GM18873 (cell line): Measurements from ENCODE around the gene SEC22A.

Source experiments
- ATAC-seq: cut with Tn5 transposase; IDR thresholded peaks from one replicate; pipeline ENCODE4 v1.9.1; 2021; ENCODE audit warnings: mild to moderate bottlenecking, moderate library complexity, moderate number of reproducible peaks; ENCODE audit not compliant: unreplicated experiment, low FRiP score

Gene SEC22A

DNA sequence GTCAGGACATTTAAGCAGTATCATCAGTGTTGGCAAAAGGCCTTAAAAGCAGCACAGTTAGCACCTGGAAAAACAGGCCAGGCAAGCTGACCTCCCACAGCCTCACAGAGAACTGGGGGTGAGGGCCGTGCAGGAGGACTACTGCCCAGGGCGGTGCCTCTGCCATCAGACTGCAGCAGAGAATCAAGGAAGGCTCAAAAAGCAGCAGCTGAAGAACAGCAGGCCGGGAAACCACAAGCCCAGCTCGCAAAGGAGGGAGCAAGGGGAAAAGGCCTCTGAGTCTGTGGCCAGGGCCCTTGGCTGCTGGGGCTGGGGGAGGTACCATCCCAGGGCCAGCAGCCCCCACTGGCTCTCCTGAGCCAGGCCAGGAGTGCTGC lies 84.2 kb downstream of the SEC22A start:
- no peak for ATAC-seq

DNA sequence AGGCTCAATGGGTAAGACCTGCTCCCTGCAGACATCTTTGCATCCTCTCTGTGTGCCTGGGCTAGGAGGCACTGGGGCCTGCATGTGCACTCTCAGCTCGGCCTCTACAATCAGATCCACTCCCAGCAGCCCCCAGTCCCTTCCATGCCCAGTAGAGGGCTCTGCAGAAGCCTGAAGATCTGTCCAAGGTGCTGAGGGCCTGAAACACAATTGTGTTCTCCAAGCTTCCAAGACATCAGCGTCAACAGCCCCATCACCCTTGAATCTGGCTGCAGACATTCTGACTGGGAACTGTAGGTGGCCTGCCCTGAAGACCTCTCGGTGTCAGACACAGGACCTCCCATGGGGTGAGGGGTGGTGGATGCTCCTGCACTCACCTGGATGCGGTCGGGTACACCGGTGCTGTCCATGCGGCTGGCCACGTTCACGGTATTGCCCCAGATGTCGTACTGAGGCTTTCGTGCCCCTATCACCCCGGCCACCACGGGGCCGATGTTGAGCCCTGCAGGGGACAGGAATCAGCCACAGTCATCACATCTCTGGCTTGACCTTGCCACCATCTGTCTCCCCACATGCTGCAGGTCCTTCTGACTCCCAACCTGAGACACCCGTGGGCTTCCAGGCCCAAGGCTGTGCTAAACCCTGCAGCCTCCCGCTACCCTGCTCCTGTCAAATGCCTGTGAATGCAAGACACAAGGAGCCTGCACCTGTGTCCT lies 84.7 kb downstream of the SEC22A start:
- ATAC-seq, result no peak

DNA sequence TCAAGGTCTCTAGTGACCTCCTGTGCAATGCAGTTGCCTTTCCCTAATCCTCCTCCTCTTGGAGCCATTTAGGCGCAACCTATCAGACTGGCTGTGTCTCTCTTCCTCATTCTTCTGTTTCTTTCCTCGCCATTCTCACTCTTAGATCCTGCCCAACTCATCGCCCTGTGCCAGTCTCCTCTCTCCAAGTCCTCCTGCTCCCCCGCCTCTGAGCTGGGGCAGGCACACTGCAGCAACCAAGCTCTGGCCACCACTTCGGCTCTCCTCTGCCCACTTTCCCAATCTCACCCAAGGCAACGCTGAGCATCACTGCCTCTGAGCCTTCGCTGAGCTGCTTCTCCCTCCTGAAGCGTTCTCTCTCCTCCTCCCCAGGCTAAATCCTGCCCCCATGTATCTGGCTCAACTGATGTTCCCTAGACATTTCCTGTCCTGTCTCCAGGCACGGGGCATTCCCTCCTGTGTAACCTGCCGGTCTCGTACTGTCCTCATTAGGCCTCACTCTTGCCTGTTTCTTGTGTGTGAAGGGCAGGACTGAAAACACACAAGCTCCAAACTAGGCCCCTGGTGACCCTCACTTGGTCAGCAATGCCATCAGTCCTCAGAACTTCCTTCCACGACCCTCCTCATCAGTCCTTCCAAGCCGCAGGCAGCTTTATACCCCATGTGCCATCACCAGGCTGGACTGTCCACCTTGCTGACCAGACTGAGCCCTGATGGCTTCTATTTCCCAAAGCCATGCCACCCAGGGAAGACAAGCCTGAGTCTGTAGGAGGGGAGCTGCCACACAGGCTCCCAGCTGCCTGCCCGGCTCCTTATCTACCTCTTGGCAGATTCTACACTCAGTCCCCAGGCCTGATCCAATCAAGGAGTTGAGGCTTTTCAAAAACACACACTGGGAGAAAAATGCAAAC lies 85.6 kb downstream of the SEC22A start:
- ATAC-seq, result no peak

GRCh38 chr3:123287962-123288302 lies 86.2 kb downstream of the SEC22A start:
- ATAC-seq, result no peak

- no peak for ATAC-seq
Measured at GRCh38 chr3:123289391-123290106, 87.8 kb downstream of the SEC22A start.

DNA sequence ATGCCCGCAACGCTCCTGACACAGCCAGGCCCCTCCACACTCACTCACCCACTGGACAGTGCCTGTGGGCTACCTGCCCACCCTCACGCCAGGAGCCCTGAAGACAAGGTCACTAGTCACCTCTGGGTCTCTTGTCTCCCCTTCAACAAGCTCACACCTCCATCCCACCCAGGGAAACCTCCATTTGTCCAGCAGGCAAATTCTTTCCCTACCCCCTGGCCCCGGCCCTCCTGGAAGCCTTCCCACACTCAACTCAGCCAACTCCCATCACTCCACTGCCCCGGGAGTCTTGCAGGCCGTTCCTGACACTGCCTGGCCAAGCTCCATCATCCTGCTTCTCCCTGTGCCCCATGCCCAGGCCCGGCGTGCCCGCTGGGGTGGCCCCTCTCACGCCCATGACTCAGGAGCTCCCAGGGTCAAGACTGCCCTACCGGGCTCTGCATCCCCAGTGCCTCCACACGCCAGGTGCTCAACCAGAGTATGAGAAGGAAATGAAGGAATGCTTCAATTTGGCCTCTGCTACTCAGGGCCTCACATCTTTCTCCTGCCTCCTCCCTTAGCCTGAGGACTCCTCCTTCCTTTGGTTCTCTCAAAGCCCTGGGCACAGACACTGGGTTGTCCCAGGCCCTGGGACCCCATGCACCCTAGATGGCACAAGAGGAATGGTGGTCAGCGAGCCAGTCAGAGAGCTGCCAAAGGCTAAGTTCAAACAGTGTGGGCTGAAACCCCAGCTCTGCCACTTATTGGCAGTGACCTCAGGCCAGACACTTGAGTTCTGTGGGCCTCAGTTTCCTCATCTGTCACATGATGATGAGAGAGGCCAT lies 88.6 kb downstream of the SEC22A start:
- ATAC-seq, result no peak

DNA sequence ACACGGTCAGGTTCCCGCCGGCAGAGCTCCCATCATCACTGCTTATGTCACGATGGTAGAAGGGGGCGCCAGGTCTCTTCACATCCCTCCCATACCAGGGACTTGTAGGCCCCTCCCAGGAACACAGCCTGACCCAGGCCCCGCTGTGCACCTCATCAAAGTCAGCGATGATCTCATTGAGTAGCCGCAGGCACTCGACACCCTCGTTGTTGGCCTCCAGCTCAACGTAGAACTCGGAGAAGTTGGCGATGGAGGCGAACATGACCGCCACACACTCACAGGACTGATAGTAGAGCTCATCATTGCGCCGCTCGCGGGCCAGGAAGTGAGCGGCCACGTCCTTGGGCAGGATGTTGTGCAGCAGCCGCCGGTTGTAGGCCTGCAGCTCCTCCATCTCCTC lies 89.2 kb downstream of the SEC22A start:
- ATAC-seq, result no peak

DNA sequence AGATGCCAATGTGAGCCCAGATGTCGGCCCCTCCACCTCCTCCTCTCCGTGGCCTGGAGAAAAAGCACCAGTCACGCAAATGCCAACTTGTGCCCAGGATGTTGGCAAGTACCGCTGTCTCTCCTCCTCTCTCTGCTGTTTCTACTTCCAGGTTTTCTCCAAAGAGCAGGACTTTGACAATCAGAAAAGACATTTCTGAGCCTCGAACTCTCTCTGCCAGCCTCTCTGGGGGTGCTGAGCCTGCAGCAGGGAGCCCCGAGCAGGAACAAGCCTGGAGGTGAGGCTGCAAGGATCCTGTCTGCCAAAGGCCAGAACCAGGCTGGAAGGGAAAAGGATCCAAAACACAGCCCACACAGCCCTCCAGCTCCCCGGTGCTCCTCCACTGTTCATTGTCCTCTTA lies 89.7 kb downstream of the SEC22A start:
- ATAC-seq, result no peak

DNA sequence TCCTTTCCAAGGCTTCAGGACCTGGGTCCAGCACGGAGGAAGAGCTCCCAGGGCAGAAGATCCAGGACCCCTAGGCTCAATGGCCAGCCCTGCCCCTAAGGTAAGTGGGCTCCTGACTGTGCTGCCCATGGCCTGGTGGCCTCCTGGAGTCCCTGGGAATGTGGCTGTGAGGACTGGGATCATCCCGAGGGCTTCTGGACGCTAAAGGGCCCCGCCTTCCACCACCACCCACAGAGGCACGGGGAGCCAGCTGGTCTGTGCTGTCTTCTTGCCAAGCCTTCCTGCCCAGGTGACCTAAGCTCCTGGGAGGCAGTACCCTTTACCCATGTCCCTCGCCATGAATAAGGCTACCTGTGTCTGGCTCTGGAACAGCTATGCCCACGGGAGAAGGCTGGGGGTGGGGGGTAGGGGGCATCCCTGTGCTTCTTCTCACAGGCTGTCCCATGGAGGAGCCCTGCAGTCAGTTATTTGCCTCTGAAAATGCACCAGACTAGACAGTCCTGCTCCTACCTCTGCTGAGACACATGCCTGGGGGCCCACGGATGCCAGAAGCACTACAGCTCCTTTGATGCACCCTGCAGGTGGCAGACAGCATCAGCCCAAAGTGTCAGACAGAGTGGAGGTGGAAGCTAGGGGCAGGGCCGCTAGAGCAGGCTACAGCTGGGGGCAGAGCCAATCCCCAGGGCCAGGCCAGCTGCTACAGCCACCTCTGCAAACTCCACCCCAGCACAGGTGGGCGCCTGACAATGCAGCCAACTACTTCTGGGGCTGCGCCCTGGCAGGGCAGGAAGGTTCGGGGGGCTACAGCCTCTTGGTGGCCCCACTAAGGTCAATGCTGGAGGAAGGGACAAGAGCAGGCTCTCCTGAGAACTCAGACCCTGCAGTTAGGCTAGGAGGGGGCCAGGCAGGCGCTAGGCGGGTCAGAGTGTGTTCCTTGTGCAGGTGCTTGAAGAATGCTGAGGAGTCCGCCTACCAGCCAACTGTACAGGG lies 90.9 kb downstream of the SEC22A start:
- no peak for ATAC-seq

- ATAC-seq, result no peak
Measured at GRCh38 chr3:123294296-123294938, 92.7 kb downstream of the SEC22A start.

GRCh38 chr3:123295171-123295900 lies 93.6 kb downstream of the SEC22A start:
- no peak for ATAC-seq

DNA sequence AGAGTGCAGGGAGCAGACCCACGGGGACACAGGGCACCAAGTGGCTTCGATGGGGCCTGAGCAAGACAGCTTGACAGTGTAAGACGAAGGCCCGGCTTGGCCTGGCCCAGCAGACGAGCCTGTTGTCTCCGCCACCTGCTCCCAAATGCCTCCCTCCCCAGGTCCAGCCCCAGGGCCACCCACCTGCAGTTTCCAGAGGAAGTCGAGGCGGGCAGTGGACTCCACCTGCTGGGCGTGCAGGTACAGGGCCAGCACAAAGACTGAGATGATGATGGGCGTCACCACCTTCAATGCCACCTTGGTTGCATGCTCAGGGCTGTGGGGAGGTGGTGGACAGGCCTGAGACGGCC lies 94.1 kb downstream of the SEC22A start:
- ATAC-seq, result no peak

GRCh38 chr3:123296261-123296660 lies 94.5 kb downstream of the SEC22A start:
- no peak for ATAC-seq

- ATAC-seq, result no peak
Measured at GRCh38 chr3:123296836-123297626, 95.3 kb downstream of the SEC22A start.

DNA sequence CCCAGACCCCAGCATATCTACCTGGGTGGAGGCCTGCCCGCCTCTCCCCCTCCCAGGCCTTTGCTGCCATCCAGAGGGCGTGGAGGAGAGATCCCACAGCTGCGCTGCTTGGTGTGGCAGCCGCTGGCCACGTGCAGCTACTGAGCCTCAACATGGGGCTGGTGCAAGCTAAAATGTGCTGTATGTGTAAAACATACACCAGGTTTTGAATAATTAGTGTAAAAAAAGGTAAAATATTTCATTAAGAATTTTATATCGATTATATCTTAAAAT lies 95.8 kb downstream of the SEC22A start:
- ATAC-seq, result no peak

GRCh38 chr3:123298903-123299302 lies 97.2 kb downstream of the SEC22A start:
- ATAC-seq, result no peak

DNA sequence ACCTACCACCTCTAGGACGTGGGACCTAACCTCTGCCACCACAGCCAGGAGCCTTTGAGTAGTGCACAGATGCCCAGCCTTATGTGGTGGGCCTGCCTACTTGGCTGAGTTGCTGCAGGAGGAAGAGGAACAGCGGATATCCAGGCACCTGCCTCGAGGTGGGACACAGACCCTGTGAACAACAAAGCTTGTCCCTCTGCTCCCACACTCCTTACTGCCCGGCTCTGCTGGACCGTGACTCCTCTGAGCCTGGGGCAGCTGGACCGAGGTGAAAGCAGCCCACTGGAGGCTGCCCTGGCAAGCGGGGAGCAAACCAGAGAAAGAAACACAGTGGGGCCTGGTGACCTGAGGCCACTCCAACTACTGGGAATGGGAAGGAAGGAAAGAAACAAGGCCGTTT lies 97.8 kb downstream of the SEC22A start:
- no peak for ATAC-seq

DNA sequence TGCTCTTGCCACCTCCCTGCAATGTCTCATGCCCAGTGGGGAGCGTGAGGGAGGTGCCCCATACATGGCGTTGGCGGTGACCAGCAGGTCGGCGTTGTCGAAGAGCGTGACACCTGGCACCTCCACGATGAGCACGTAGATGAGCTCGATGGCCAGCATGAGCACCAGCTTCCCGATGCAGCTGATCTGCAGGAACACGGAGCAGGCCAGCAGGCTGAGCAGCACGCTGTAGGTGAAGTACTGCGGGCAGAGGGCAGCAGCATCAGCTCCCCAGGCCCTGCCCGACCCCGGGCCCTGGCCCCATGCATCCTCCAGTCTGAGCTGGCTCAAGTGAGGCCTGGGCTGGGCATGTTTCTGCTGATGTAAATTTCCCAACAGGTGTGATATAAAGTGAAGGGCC lies 98.3 kb downstream of the SEC22A start:
- ATAC-seq, result no peak
